Activated CD4-positive, alpha-beta T cell treated with anti-CD3 and anti-CD28 coated beads for 36 hours (primary cell): ENCODE data around the gene RBM15B. TPM values are rescaled to one million over a fixed set of nuclear protein-coding genes. Genes with fewer than 3 reads are reported as not detected.

Source experiments
- ATAC-seq: fragments of 200-7000 bp; cut with Tn5 transposase; one replicate; pipeline ENCODE4 v1.10.0; 2021; ENCODE audit warnings: mild to moderate bottlenecking, moderate library complexity
- CTCF ChIA-PET: fragments of 350-600 bp; sonication (Branson Sonifier 250); formaldehyde crosslinking; loops from one replicate; lab custom pipeline; 2021; ENCODE audit warnings: antibody characterized with exemption; lab: Charles Lee
- POLR2A ChIA-PET: fragments of 350-600 bp; sonication (Branson Sonifier 250); formaldehyde crosslinking; loops from one replicate; lab custom pipeline; 2021; ENCODE audit warnings: antibody characterized with exemption, inconsistent platforms; lab: Charles Lee
- DNase-seq: peaks from one replicate; pipeline ENCODE4 v3.0.0-alpha.2; 2020
- H3K27ac Mint-ChIP-seq: one replicate; pipeline ENCODE4 v1.8.0; 2021; ENCODE audit warnings: mixed read lengths
- H3K27me3 Mint-ChIP-seq: one replicate; pipeline ENCODE4 v1.8.0; 2021; ENCODE audit warnings: mixed read lengths
- H3K36me3 Mint-ChIP-seq: one replicate; pipeline ENCODE4 v1.8.0; 2021; ENCODE audit warnings: low read depth, mixed read lengths
- H3K4me1 Mint-ChIP-seq: one replicate; pipeline ENCODE4 v1.8.0; 2021; ENCODE audit warnings: mixed read lengths
- H3K4me3 Mint-ChIP-seq: one replicate; pipeline ENCODE4 v1.8.0; 2021; ENCODE audit warnings: mild to moderate bottlenecking, moderate library complexity, mixed read lengths
- H3K9me3 Mint-ChIP-seq: one replicate; pipeline ENCODE4 v1.8.0; 2021; ENCODE audit warnings: low read depth, mixed read lengths
- intact Hi-C, 2 experiments: fragments of 100-400 bp; cut with DNase I in 1 of 2; cut with micrococcal nuclease in 1 of 2; formaldehyde crosslinking; loops; one replicate each; pipeline versions ENCODE4 v1.14.2 to v1.15.1; 2022 to 2024; cut with DNase I, micrococcal nuclease
- total RNA-seq, 2 experiments: library from RNA; stranded (reverse); gene quantifications; one replicate each; pipeline ENCODE4 v1.2.3, GENCODE V29; 2021

Gene RBM15B
- total RNA-seq: 10 to 100 TPM; 20.9 to 21.5 TPM

GRCh38 chr3:51391075-51391565 lies at the start of gene RBM15B:
Gene RBM15B (plus strand): TSS chr3:51391285. CDS start chr3:51391400, 115 bp downstream.
- CTCF ChIA-PET: interaction anchor here (3.0 kb wide), 1 partner anchor 109 kb away, joined by 19 read pairs; the partner anchor contains the start of gene DCAF1
- peaks cover 64% of the 10 kb centered on the region for H3K36me3 Mint-ChIP-seq
- ATAC-seq: peak; percentile 96
- H3K4me1 Mint-ChIP-seq: peaks cover 70% of the 10 kb centered on the region
- H3K4me3 Mint-ChIP-seq: peak within 1 kb of the TSS; percentile 81
- no peaks in the 10 kb centered on the region for H3K27me3 Mint-ChIP-seq
- DNase-seq: peak; percentile 99
- H3K9me3 Mint-ChIP-seq: no peaks in the 10 kb centered on the region
- intact Hi-C loops: loop anchor here (1.0 to 10.0 kb wide), 11 partner anchors 43 to 1314 kb away; partner anchors contain the start of genes ABHD14A (in 1 of the 2), ABHD14B (in 1 of the 2), DUSP7 (in 1 of the 2) and GLT8D1 (in 1 of the 2)
- POLR2A ChIA-PET: no interaction called here
- H3K27ac Mint-ChIP-seq: peak within 1 kb of the TSS; percentile 89

DNA sequence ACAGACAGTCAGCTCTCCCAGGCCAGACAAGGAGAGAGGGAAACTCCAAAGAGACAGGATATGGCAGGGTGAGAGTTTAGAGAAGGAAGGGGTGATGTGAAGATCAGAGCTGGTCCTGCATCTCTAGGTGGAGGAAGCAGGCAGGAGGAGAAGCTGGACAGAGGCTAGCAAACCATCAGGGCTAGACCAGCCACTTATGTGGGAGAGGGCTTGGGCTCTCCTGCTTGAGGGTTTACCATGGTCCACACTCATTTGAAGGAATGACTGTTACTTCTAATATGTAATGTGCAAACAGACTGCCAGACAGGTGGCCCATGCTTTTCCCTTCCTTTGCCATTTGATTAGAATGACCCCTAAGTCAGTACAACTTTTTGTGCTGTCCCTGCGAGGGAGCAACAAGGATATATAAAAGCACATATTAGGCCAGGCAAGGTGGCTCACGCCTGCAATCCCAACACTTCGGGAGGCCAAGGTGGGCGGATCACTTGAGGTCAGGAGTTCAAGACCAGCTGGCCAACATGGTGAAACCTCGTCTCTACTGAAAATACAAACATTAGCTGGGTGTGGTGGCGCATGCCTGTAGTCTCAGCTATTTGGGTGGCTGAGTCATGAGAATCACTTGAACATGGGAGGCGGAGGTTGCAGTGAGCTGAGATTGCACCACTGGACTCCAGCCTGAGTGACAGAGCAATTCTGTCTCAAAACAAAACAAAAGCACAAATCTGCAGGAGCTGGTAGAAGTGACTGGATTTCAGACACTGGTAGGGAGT lies 47.0 kb upstream of the RBM15B start:
- no peak for DNase-seq
- Mint-ChIP-seq H3K4me3 (no peak overlapping the region), H3K27me3 (no peaks in the 10 kb centered on the region), H3K9me3 (no peaks in the 10 kb centered on the region), H3K27ac (no peak overlapping the region), H3K4me1 (no peaks in the 10 kb centered on the region), H3K36me3 (peaks cover 2% of the 10 kb centered on the region)
- intact Hi-C loops: no loop called here
- no peak for ATAC-seq
- ChIA-PET CTCF (no interaction called here), POLR2A (no interaction called here)

DNA sequence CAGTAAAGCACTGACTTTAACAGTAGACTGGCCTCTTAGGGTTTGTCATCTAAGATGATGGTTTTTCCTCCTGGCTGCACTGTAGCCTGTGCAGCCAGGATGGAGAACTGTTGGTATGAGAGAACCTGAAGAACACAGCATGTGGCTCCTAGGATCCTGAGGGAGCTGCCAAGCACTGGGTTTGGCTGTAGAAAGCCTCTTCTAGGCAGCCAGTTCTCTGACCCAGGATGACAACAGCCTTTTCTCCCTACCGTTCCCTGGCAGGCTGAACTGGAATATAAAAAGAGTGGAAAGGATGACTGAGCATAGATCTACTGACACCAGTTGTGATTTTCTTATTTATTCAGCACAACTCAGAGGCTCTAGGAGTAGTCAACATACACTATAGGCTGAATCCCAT lies 40.3 kb upstream of the RBM15B start:
- CTCF ChIA-PET: no interaction called here
- H3K27me3 Mint-ChIP-seq: no peaks in the 10 kb centered on the region
- no peak for DNase-seq
- ATAC-seq: no peak
- H3K9me3 Mint-ChIP-seq: no peaks in the 10 kb centered on the region
- H3K36me3 Mint-ChIP-seq: no peaks in the 10 kb centered on the region
- POLR2A ChIA-PET: no interaction called here
- no peak overlapping the region for H3K27ac Mint-ChIP-seq
- no peaks in the 10 kb centered on the region for H3K4me1 Mint-ChIP-seq
- intact Hi-C loops: no loop called here
- no peak overlapping the region for H3K4me3 Mint-ChIP-seq

DNA sequence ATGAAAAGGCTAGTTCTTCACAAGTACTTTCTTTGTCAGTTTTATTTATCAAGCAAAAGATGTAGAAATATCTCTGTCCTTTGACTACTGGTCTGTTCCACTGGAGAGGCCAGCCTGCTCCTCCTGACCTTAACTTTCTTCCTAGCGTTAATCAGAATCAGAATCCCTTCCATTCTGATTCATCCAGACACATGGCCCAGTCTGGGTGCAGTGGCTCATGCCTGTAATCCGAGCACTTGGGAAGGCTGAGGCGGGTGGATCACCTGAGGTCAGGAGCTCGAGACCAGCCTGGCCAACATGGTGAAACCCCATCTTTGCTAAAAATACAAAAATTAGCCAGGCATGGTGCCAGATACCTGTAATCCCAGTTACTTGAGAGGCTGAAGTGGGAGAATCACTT lies 38.0 kb upstream of the RBM15B start:
- Mint-ChIP-seq H3K4me3 (no peak overlapping the region), H3K27me3 (no peaks in the 10 kb centered on the region), H3K36me3 (no peaks in the 10 kb centered on the region), H3K27ac (no peak overlapping the region), H3K9me3 (no peaks in the 10 kb centered on the region), H3K4me1 (no peaks in the 10 kb centered on the region)
- intact Hi-C loops: no loop called here
- no peak for ATAC-seq
- ChIA-PET POLR2A (no interaction called here), CTCF (no interaction called here)
- DNase-seq: no peak

DNA sequence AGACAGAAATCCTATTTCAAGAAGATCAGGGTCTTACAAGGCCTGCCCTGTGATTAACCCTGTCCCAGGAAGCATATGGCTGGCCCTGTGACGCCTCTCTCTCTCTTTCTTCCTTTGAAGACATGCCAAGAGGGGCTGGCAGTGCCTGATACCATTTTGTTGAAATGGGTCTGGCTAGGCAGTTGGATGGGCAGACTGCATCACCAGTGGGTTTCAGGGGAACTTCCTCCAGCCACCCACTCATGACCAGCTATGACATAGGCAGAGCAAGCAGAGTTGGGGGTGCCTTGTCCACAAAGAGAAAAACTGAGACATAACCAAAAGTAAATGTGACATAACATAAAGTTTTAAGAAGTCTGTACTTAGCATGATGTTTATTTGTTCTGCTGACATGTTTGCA lies 37.4 kb upstream of the RBM15B start:
- H3K36me3 Mint-ChIP-seq: no peaks in the 10 kb centered on the region
- ATAC-seq: no peak

DNA sequence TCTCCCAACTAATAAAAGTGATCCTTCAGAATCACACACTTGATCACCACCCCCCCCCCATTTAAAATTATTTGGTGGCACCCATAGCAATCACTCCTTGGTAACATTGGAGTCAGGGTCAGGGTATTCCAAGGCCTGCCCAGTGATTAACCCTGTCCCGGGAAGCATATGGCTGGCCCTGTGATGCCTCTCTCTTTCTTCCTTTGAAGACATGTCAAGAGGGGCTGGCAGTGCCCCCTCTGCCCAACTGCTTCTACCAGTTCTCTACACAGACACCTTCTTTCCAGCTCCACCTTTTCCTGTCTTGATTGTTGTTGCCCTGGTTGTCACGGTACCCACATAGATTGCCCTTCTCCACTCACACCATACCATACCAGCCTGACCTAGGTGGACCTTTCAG lies 36.9 kb upstream of the RBM15B start:
- Mint-ChIP-seq H3K27me3 (no peaks in the 10 kb centered on the region), H3K4me1 (no peaks in the 10 kb centered on the region), H3K9me3 (no peaks in the 10 kb centered on the region), H3K27ac (no peak overlapping the region), H3K4me3 (no peak overlapping the region), H3K36me3 (no peaks in the 10 kb centered on the region)
- ChIA-PET POLR2A (no interaction called here), CTCF (no interaction called here)
- ATAC-seq: no peak
- no peak for DNase-seq
- intact Hi-C loops: no loop called here

More for the DNA sequence above, 37.4 kb upstream of the RBM15B start:
- Mint-ChIP-seq H3K4me3 (no peak overlapping the region), H3K27me3 (no peaks in the 10 kb centered on the region), H3K4me1 (no peaks in the 10 kb centered on the region), H3K9me3 (no peaks in the 10 kb centered on the region), H3K27ac (no peak overlapping the region)
- DNase-seq: no peak
- intact Hi-C loops: no loop called here
- ChIA-PET CTCF (no interaction called here), POLR2A (no interaction called here)

GRCh38 chr3:51354731-51355615 lies 36.1 kb upstream of the RBM15B start:
- no peaks in the 10 kb centered on the region for H3K9me3 Mint-ChIP-seq
- intact Hi-C loops: no loop called here
- H3K27me3 Mint-ChIP-seq: no peaks in the 10 kb centered on the region
- CTCF ChIA-PET: interaction anchor here (0.7 kb wide), 1 partner anchor 653 kb away, joined by 3 read pairs; no protein-coding TSS in a partner anchor
- DNase-seq (no peak), ATAC-seq (no peak)
- no peak overlapping the region for H3K4me3 Mint-ChIP-seq
- H3K36me3 Mint-ChIP-seq: no peaks in the 10 kb centered on the region
- H3K27ac Mint-ChIP-seq: no peak overlapping the region
- no peaks in the 10 kb centered on the region for H3K4me1 Mint-ChIP-seq
- POLR2A ChIA-PET: no interaction called here

GRCh38 chr3:51355891-51356578 lies 35.0 kb upstream of the RBM15B start:
- ATAC-seq: no peak
- DNase-seq: no peak
- no peaks in the 10 kb centered on the region for H3K4me1 Mint-ChIP-seq
- ChIA-PET CTCF (interaction anchor here (0.7 kb wide), 2 partner anchors 481 to 654 kb away, joined by 3 read pairs; no protein-coding TSS in a partner anchor), POLR2A (no interaction called here)
- no peaks in the 10 kb centered on the region for H3K9me3 Mint-ChIP-seq
- no peak overlapping the region for H3K27ac Mint-ChIP-seq
- no peaks in the 10 kb centered on the region for H3K27me3 Mint-ChIP-seq
- intact Hi-C loops: no loop called here
- H3K4me3 Mint-ChIP-seq: no peak overlapping the region
- no peaks in the 10 kb centered on the region for H3K36me3 Mint-ChIP-seq

GRCh38 chr3:51357856-51358255 lies 33.2 kb upstream of the RBM15B start:
- ATAC-seq: no peak
- no peak overlapping the region for H3K4me3 Mint-ChIP-seq
- no peaks in the 10 kb centered on the region for H3K27me3 Mint-ChIP-seq
- H3K4me1 Mint-ChIP-seq: no peaks in the 10 kb centered on the region
- no peaks in the 10 kb centered on the region for H3K36me3 Mint-ChIP-seq
- no peak for DNase-seq
- no peaks in the 10 kb centered on the region for H3K9me3 Mint-ChIP-seq
- CTCF ChIA-PET: no interaction called here
- POLR2A ChIA-PET: no interaction called here
- no peak overlapping the region for H3K27ac Mint-ChIP-seq
- intact Hi-C loops: no loop called here

DNA sequence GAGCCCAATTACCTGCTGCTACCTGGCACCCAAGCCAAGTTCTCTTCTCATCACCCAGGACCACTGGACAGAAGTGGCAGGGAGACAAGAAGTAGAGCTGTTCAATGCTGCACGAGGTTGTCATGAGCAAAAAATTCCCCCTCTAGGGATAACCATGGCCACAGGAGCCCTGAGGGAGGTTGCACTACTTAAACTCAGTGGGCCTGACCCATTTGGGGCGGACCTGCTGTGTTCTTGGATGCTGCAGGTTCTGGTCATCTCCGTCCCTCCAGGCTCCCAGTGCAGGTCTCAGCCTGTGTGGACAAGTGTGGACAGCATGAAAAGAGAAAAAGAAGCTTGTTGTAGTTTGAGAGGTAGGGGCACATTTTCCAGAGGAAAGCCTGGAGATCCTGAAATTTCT lies 32.1 kb upstream of the RBM15B start:
- no peak for ATAC-seq
- intact Hi-C loops: no loop called here
- CTCF ChIA-PET: no interaction called here
- POLR2A ChIA-PET: no interaction called here
- DNase-seq: no peak
- H3K4me3 Mint-ChIP-seq: no peak overlapping the region
- H3K9me3 Mint-ChIP-seq: no peaks in the 10 kb centered on the region
- H3K27ac Mint-ChIP-seq: no peak overlapping the region
- H3K36me3 Mint-ChIP-seq: no peaks in the 10 kb centered on the region
- H3K4me1 Mint-ChIP-seq: no peaks in the 10 kb centered on the region
- H3K27me3 Mint-ChIP-seq: no peaks in the 10 kb centered on the region

GRCh38 chr3:51360806-51361205 lies 30.3 kb upstream of the RBM15B start:
- Mint-ChIP-seq H3K4me1 (no peaks in the 10 kb centered on the region), H3K27me3 (no peaks in the 10 kb centered on the region), H3K36me3 (no peaks in the 10 kb centered on the region), H3K4me3 (no peak overlapping the region), H3K27ac (no peak overlapping the region), H3K9me3 (no peaks in the 10 kb centered on the region)
- intact Hi-C loops: no loop called here
- ATAC-seq: no peak
- ChIA-PET POLR2A (no interaction called here), CTCF (interaction anchor here (0.5 to 0.7 kb wide), 3 partner anchors 11 to 858 kb away, joined by 3 to 5 read pairs (median 3); no protein-coding TSS in a partner anchor)
- DNase-seq: no peak
